ENCODE data around the gene TRIM33. TPM values are rescaled to one million over a fixed set of nuclear protein-coding genes. Genes with fewer than 3 reads are reported as not detected.

Gene TRIM33
- total RNA-seq, 2 donors from 2014 or later: 15.7 to 17.9 TPM

- DNase-seq (ENCODE audit: low spot score): no peak
- Histone ChIP-seq H3K27ac (no peak overlapping the region), H3K27me3 (no peaks in the 10 kb centered on the region), H3K4me3 (no peak overlapping the region), H3K36me3 (no peaks in the 10 kb centered on the region), H3K9me3 (no peaks in the 10 kb centered on the region), H3K4me1 (peaks cover 0 to 4% of the 10 kb centered on the region in 2 donors)
- no peak for TF ChIP-seq CTCF (IDR thresholded peaks at IDR 0.05)
Observed at GRCh38 chr1:114479134-114479533, 31.9 kb downstream of the TRIM33 start.

GRCh38 chr1:114473796-114474195 lies 37.2 kb downstream of the TRIM33 start:
- Histone ChIP-seq H3K4me1 (peaks cover 0 to 7% of the 10 kb centered on the region in 2 donors), H3K4me3 (no peak overlapping the region), H3K36me3 (no peaks in the 10 kb centered on the region), H3K27ac (no peak overlapping the region), H3K27me3 (no peaks in the 10 kb centered on the region), H3K9me3 (no peaks in the 10 kb centered on the region)
- DNase-seq (ENCODE audit: low spot score): no peak
- no peak for TF ChIP-seq CTCF (IDR thresholded peaks at IDR 0.05)

- no peaks in the 10 kb centered on the region for H3K9me3 ChIP-seq
- DNase-seq (ENCODE audit: low spot score): no peak
- no peak overlapping the region for H3K27ac ChIP-seq
- peaks cover 0 to 21% of the 10 kb centered on the region in 2 donors for H3K4me1 ChIP-seq
- no peaks in the 10 kb centered on the region for H3K27me3 ChIP-seq
- no peaks in the 10 kb centered on the region for H3K36me3 ChIP-seq
- no peak overlapping the region for H3K4me3 ChIP-seq
- no peak for TF ChIP-seq CTCF (IDR thresholded peaks at IDR 0.05)
Observed at GRCh38 chr1:114472408-114472807, 38.6 kb downstream of the TRIM33 start.

GRCh38 chr1:114470681-114471080 lies 40.3 kb downstream of the TRIM33 start:
- H3K27ac ChIP-seq: no peak overlapping the region
- H3K9me3 ChIP-seq: no peaks in the 10 kb centered on the region
- H3K27me3 ChIP-seq: no peaks in the 10 kb centered on the region
- no peak overlapping the region for H3K4me3 ChIP-seq
- no peaks in the 10 kb centered on the region for H3K36me3 ChIP-seq
- no peak for TF ChIP-seq CTCF (IDR thresholded peaks at IDR 0.05)
- no peak for DNase-seq (ENCODE audit: low spot score)
- peaks cover 0 to 24% of the 10 kb centered on the region in 2 donors for H3K4me1 ChIP-seq

GRCh38 chr1:114468710-114469468 lies 42.1 kb downstream of the TRIM33 start:
- DNase-seq (ENCODE audit: low spot score): no peak
- TF ChIP-seq CTCF (IDR thresholded peaks at IDR 0.05): no peak
- no peak overlapping the region for H3K27ac ChIP-seq
- no peaks in the 10 kb centered on the region for H3K36me3 ChIP-seq
- H3K27me3 ChIP-seq: no peaks in the 10 kb centered on the region
- no peaks in the 10 kb centered on the region for H3K9me3 ChIP-seq
- H3K4me3 ChIP-seq: no peak overlapping the region
- H3K4me1 ChIP-seq: peaks cover 0 to 22% of the 10 kb centered on the region in 2 donors

GRCh38 chr1:114468047-114468446 lies 43.0 kb downstream of the TRIM33 start:
- no peaks in the 10 kb centered on the region for H3K9me3 ChIP-seq
- peaks cover 0 to 22% of the 10 kb centered on the region in 2 donors for H3K4me1 ChIP-seq
- H3K27me3 ChIP-seq: no peaks in the 10 kb centered on the region
- TF ChIP-seq CTCF (IDR thresholded peaks at IDR 0.05): no peak
- H3K36me3 ChIP-seq: no peaks in the 10 kb centered on the region
- DNase-seq (ENCODE audit: low spot score): no peak
- no peak overlapping the region for H3K4me3 ChIP-seq
- no peak overlapping the region for H3K27ac ChIP-seq

Data from right atrium auricular region (tissue), 2 donors.